ENCODE data around the gene ZBTB5.
"Not testable (repeated sequence)": the region's sequence is repeated elsewhere in the genome, so short reads cannot be mapped to it uniquely, and the experiment has no call there.

The ZBTB5 gene

GRCh38 chr9:37397948-37398347 is 67.3 kb downstream of the ZBTB5 start:
- not testable (repeated sequence) for H3K27me3 Mint-ChIP-seq; H3K9me3 Mint-ChIP-seq; H3K4me3 Mint-ChIP-seq; H3K36me3 Mint-ChIP-seq (ENCODE audit: low read depth)
- Mint-ChIP-seq H3K4me1 (ENCODE audit: low read depth) (peaks cover 11% of the 10 kb centered on the region), H3K27ac (peak overlapping the region; percentile 31)

GRCh38 chr9:37395663-37396062 is 69.6 kb downstream of the ZBTB5 start:
- Mint-ChIP-seq H3K27ac (no peak overlapping the region), H3K9me3 (no peaks in the 10 kb centered on the region), H3K4me1 (ENCODE audit: low read depth) (peaks cover 10% of the 10 kb centered on the region), H3K36me3 (ENCODE audit: low read depth) (no peaks in the 10 kb centered on the region), H3K4me3 (no peak overlapping the region), H3K27me3 (no peaks in the 10 kb centered on the region)

GRCh38 chr9:37395229-37395628 is 70.0 kb downstream of the ZBTB5 start:
- H3K4me3 Mint-ChIP-seq = no peak overlapping the region
- H3K4me1 Mint-ChIP-seq (ENCODE audit: low read depth) = peaks cover 15% of the 10 kb centered on the region
- no peaks in the 10 kb centered on the region for H3K27me3 Mint-ChIP-seq
- no peaks in the 10 kb centered on the region for H3K36me3 Mint-ChIP-seq (ENCODE audit: low read depth)
- H3K27ac Mint-ChIP-seq = no peak overlapping the region
- H3K9me3 Mint-ChIP-seq = no peaks in the 10 kb centered on the region

- no peaks in the 10 kb centered on the region for H3K9me3 Mint-ChIP-seq
- no peaks in the 10 kb centered on the region for H3K27me3 Mint-ChIP-seq
- no peak overlapping the region for H3K27ac Mint-ChIP-seq
- peaks cover 11% of the 10 kb centered on the region for H3K4me1 Mint-ChIP-seq (ENCODE audit: low read depth)
- H3K36me3 Mint-ChIP-seq (ENCODE audit: low read depth) = no peaks in the 10 kb centered on the region
- no peak overlapping the region for H3K4me3 Mint-ChIP-seq
These were observed 73.0 kb downstream of the ZBTB5 start for GRCh38 chr9:37392272-37392671.

- Mint-ChIP-seq H3K36me3 (ENCODE audit: low read depth) (no peaks in the 10 kb centered on the region), H3K4me1 (ENCODE audit: low read depth) (peaks cover 11% of the 10 kb centered on the region), H3K4me3 (no peak overlapping the region), H3K27ac (no peak overlapping the region), H3K9me3 (no peaks in the 10 kb centered on the region), H3K27me3 (no peaks in the 10 kb centered on the region)
These were observed 74.5 kb downstream of the ZBTB5 start for GRCh38 chr9:37390759-37391158.
